Spleen (tissue), 11 donors: ENCODE measurements around the gene GRIA1. TPM values are rescaled to one million over a fixed set of nuclear protein-coding genes. Genes with fewer than 3 reads are reported as not detected.

Source experiments
- DNase-seq: peaks from one replicate; pipeline ENCODE4 v3.0.0-alpha.2; 2020
- H3K27ac ChIP-seq, 8 donors: fragments of 200-600 bp; sonication (generic) in 7 of 8; 1 replicate in 4 of 8; 2 replicates in 4 of 8; pipeline versions ENCODE4 v1.5.0 to v1.8.0; 2016 to 2021; ENCODE audit warnings: inconsistent platforms in 4 of 8, mild to moderate bottlenecking in 4 of 8, moderate library complexity in 1 of 8
- H3K27me3 ChIP-seq, 7 donors: fragments of 200-600 bp; sonication (generic) in 6 of 7; replicated peaks in 1 of 7; 1 replicate in 4 of 7; 2 replicates in 3 of 7; pipeline versions ENCODE4 v1.5.0 to v1.8.0; 2016 to 2021; ENCODE audit warnings: inconsistent platforms in 3 of 7, mild to moderate bottlenecking in 1 of 7
- H3K36me3 ChIP-seq, 6 donors: fragments of 200-600 bp; sonication (generic) in 5 of 6; 1 replicate in 4 of 6; 2 replicates in 2 of 6; pipeline versions ENCODE4 v1.5.0 to v1.8.0; 2016 to 2021; ENCODE audit warnings: inconsistent platforms in 2 of 6
- H3K4me1 ChIP-seq, 6 donors: fragments of 200-600 bp; sonication (generic) in 5 of 6; 1 replicate in 3 of 6; 2 replicates in 3 of 6; pipeline versions ENCODE4 v1.5.0 to v1.8.0; 2016 to 2021; ENCODE audit warnings: inconsistent platforms in 3 of 6
- H3K4me3 ChIP-seq, 8 donors: fragments of 200-600 bp; sonication (generic) in 7 of 8; 1 replicate in 4 of 8; 2 replicates in 4 of 8; pipeline versions ENCODE4 v1.5.0 to v1.8.0; 2016 to 2021; ENCODE audit warnings: inconsistent platforms in 4 of 8, mild to moderate bottlenecking in 4 of 8, moderate library complexity in 2 of 8
- H3K9me3 ChIP-seq, 8 donors: fragments of 200-600 bp; sonication (generic) in 7 of 8; 1 replicate in 4 of 8; 2 replicates in 4 of 8; pipeline versions ENCODE4 v1.5.0 to v1.8.0; 2016 to 2021; ENCODE audit warnings: inconsistent platforms in 4 of 8
- CTCF ChIP-seq, 11 experiments: fragments of 200-600 bp in 7 of 11; fragments of 450-650 bp in 4 of 11; sonication (generic) in 4 of 11; IDR thresholded peaks in 8 of 11; conservative IDR thresholded peaks in 3 of 11; 1 replicate in 7 of 11; 2 replicates in 4 of 11; pipeline versions ENCODE4 v1.4.0 to v1.8.0; 2016 to 2021; ENCODE audit warnings: antibody characterized with exemption in 11 of 11, inconsistent platforms in 4 of 11, mild to moderate bottlenecking in 1 of 11
- POLR2A ChIP-seq, 3 donors: fragments of 450-650 bp; IDR thresholded peaks; one replicate each; pipeline ENCODE4 v1.5.1; 2017; ENCODE audit warnings: antibody characterized with exemption in 3 of 3, mild to moderate bottlenecking in 1 of 3
- POLR2AphosphoS5 ChIP-seq, 3 donors: sonication (generic); formaldehyde crosslinking; IDR thresholded peaks; one replicate each; pipeline ENCODE4 v1.5.1; 2017; ENCODE audit warnings: antibody characterized with exemption in 3 of 3
- WGBS, 5 donors: extraction: QIAGEN DNeasy Blood & Tissue Kit in 3 of 5; methylation state at CpG; one replicate each; pipeline versions ENCODE4 v1.1.5 to v1.1.7; 2013 to 2018; 5-methylcytosine and 5-hydroxymethylcytosine counted together
- intact Hi-C: fragments of 100-400 bp; cut with DNase I; formaldehyde crosslinking; loops from one replicate; pipeline ENCODE4 v1.15.0; 2023; ENCODE audit warnings: low total_unique reads
- polyA plus RNA-seq, 3 donors: library from polyadenylated mRNA; stranded (reverse); fragments of 200-250 nt; gene quantifications; one replicate each; pipeline ENCODE4 v1.2.1, GENCODE V29; 2013
- total RNA-seq, 7 donors: library from RNA; depleted of rRNA in 3 of 7; stranded (reverse); fragments of >200 nt in 3 of 7; fragmentation: NEBNext Ultra II Directional in 4 of 7; extraction: Animal tissue kit (Norgen Biotek cat#: 25700) in 4 of 7; gene quantifications; one replicate each; pipeline versions ENCODE4 v1.1.0 to v1.2.1, GENCODE V29; 2016 to 2021
- donor health status: healthy with polysubstance abuse.
- donor health status: DM: no; HTN: no; CAD: no; lungs with moderate emphysema.
- donor health status: DM: no; HTN: no; CAD: no.
- donor health status: Bipolar disorder and iron deficiency.
- donor health status: healthy.
- donor health status: DM: no; HTN: no; CAD: no.
- donor health status: DM: yes; HTN: yes; CAD: no.

GRIA1 gene
- total and polyA plus RNA-seq, 10 donors, result 0.02 to 0.19 (median 0.09) TPM; not detected in 6

DNA sequence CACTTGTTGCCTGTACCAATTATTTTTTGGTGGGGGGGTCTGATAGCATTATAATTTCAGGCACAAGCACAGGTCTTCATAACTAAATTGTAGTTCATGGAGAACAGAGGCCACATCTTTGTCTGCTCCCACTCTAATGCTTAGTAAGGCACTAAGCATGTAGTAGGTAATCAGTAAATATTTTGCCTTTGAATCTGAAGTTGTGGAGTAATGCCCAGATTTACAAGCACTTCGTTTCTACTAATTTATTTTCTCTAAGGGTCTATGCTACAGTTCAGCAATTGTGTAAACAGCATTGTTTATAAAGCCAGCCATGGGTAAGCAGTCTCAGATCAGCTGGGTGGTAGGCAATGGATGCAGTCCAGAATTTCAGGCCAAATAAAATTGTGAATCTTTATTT lies 78.6 kb downstream of the GRIA1 start:
- Histone ChIP-seq H3K27me3 (no peaks in the 10 kb centered on the region), H3K4me1 (no peaks in the 10 kb centered on the region), H3K36me3 (no peaks in the 10 kb centered on the region), H3K4me3 (no peak overlapping the region), H3K27ac (no peak overlapping the region), H3K9me3 (no peaks in the 10 kb centered on the region)
- no peak for DNase-seq
- intact Hi-C loops, result no loop called here
- TF ChIP-seq POLR2A (IDR thresholded peaks at IDR 0.05), result no peak
- TF ChIP-seq POLR2AphosphoS5 (IDR thresholded peaks at IDR 0.05), result no peak
- TF ChIP-seq CTCF (IDR thresholded peaks at IDR 0.05 in 8 of 11, conservative IDR thresholded peaks at IDR 0.05 in 3 of 11), result no peak
- WGBS, 5 donors, result 41 to 63% (median 55%) methylated on average over 1 of the region's 1 CpG

DNA sequence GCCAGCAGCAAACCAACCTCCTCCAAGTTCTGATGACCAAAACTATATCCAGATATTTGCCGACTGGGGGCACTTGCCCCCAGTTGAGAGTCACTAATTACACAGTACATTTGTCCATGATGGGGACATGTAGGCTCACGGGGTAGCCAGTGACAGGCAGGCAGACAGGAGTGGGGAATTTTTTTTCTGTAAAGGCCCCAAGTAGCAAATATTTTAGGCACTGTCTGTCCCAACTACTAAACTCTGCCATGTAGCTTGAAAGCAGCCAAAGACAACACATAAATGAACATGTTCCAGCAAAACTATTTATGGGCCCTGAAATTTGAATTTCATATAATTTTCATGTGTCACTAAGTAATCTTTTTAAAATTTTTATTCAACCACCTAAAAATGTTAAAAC lies 80.7 kb downstream of the GRIA1 start:
- TF ChIP-seq CTCF (IDR thresholded peaks at IDR 0.05 in 8 of 11, conservative IDR thresholded peaks at IDR 0.05 in 3 of 11), result no peak
- Histone ChIP-seq H3K4me3 (no peak overlapping the region), H3K4me1 (no peaks in the 10 kb centered on the region), H3K36me3 (no peaks in the 10 kb centered on the region), H3K27me3 (no peaks in the 10 kb centered on the region), H3K9me3 (no peaks in the 10 kb centered on the region), H3K27ac (no peak overlapping the region)
- intact Hi-C loops, result no loop called here
- 70 to 94% (median 80%) methylated on average over 2 of the region's 2 CpGs for WGBS, 5 donors
- DNase-seq, result no peak

DNA sequence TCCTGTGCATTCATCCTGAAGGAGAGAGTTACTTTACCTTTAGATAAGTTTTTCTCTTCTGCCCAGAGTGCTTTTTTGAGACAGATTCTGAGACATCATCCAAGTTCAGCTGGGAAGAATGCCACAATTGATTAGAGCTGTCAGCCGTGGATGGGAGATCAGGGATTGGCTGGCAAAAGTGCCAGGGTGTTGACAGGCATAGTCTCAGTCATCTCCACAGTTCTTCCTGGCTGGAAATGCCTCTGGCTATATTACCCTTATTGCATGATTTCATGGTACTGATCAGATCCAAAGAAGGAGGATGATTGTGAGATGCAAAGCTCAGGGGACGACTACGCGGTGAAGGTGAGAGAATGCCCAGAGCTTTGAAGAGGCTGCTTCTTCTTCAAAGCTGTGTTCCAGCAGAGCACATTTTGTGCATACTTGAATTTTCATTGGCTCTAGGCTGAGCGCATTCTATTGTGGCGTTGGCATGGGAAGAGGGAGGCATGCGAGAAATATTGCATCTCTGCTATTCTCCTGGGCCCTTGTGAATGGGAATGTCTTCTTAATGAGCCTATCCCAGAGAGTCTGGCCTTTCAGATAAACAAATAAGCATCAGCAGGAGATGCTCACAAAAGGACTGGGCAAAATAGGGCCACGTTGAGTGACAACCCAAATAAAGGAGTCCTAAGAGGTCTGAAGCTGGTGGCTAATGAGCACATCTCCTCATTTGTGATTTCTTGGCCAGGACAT lies 82.1 kb downstream of the GRIA1 start:
- Histone ChIP-seq H3K36me3 (no peaks in the 10 kb centered on the region), H3K27ac (no peak overlapping the region), H3K9me3 (no peaks in the 10 kb centered on the region), H3K4me3 (no peak overlapping the region), H3K4me1 (no peaks in the 10 kb centered on the region), H3K27me3 (no peaks in the 10 kb centered on the region)
- intact Hi-C loops, result no loop called here
- no peak for DNase-seq
- 85 to 91% (median 89%) methylated on average over 8 of the region's 8 CpGs for WGBS, 5 donors
- TF ChIP-seq POLR2AphosphoS5 (IDR thresholded peaks at IDR 0.05) (no peak), CTCF (IDR thresholded peaks at IDR 0.05 in 8 of 11, conservative IDR thresholded peaks at IDR 0.05 in 3 of 11) (no peak), POLR2A (IDR thresholded peaks at IDR 0.05) (no peak)

GRCh38 chr5:153573326-153574033 lies 83.0 kb downstream of the GRIA1 start:
- H3K9me3 ChIP-seq, result no peaks in the 10 kb centered on the region
- no peak overlapping the region for H3K4me3 ChIP-seq
- no peaks in the 10 kb centered on the region for H3K27me3 ChIP-seq
- no peak overlapping the region for H3K27ac ChIP-seq
- no peak for TF ChIP-seq CTCF (IDR thresholded peaks at IDR 0.05 in 8 of 11, conservative IDR thresholded peaks at IDR 0.05 in 3 of 11)
- no peak for TF ChIP-seq POLR2AphosphoS5 (IDR thresholded peaks at IDR 0.05)
- TF ChIP-seq POLR2A (IDR thresholded peaks at IDR 0.05), result no peak
- intact Hi-C loops, result no loop called here
- H3K4me1 ChIP-seq, result no peaks in the 10 kb centered on the region
- H3K36me3 ChIP-seq, result no peaks in the 10 kb centered on the region
- 79 to 94% (median 87%) methylated on average over 4 of the region's 4 CpGs for WGBS, 5 donors
- DNase-seq, result no peak
